ENCODE measurements around the gene PREX1.

PREX1 gene

GRCh38 chr20:48635361-48635760 is 192.4 kb downstream of the PREX1 start:
- no peaks in the 10 kb centered on the region for H3K27me3 ChIP-seq (ENCODE audit: insufficient read depth, insufficient read length)
- no peak for TF ChIP-seq YY1 (IDR thresholded peaks at IDR 0.05; ENCODE audit: insufficient read depth, insufficient read length)
- no peak for TF ChIP-seq SUZ12 (IDR thresholded peaks at IDR 0.05; ENCODE audit: extremely low read depth, insufficient read depth, insufficient read length)
- TF ChIP-seq ZNF274 (IDR thresholded peaks at IDR 0.05; ENCODE audit: low read depth, low read length): no peak
- no peak for DNase-seq (ENCODE audit: low read depth, low spot score)
- H3K36me3 ChIP-seq (ENCODE audit: insufficient read depth, insufficient read length, low read length): peaks cover 30% of the 10 kb centered on the region
- no peak overlapping the region for H3K4me3 ChIP-seq (ENCODE audit: insufficient read length, low read depth)
- H3K9me3 ChIP-seq (ENCODE audit: insufficient read depth, low read length): no peaks in the 10 kb centered on the region
- no peak overlapping the region for H3K9ac ChIP-seq (ENCODE audit: insufficient read length, low read depth)
- peaks cover 7% of the 10 kb centered on the region for H3K4me1 ChIP-seq (ENCODE audit: insufficient read depth, insufficient read length)

GRCh38 chr20:48634641-48635040 is 193.2 kb downstream of the PREX1 start:
- Histone ChIP-seq H3K9ac (ENCODE audit: insufficient read length, low read depth) (no peak overlapping the region), H3K36me3 (ENCODE audit: insufficient read depth, insufficient read length, low read length) (peaks cover 24% of the 10 kb centered on the region), H3K4me1 (ENCODE audit: insufficient read depth, insufficient read length) (peaks cover 8% of the 10 kb centered on the region), H3K9me3 (ENCODE audit: insufficient read depth, low read length) (no peaks in the 10 kb centered on the region), H3K4me3 (ENCODE audit: insufficient read length, low read depth) (no peak overlapping the region), H3K27me3 (ENCODE audit: insufficient read depth, insufficient read length) (no peaks in the 10 kb centered on the region)
- TF ChIP-seq SUZ12 (IDR thresholded peaks at IDR 0.05; ENCODE audit: extremely low read depth, insufficient read depth, insufficient read length): no peak
- no peak for TF ChIP-seq ZNF274 (IDR thresholded peaks at IDR 0.05; ENCODE audit: low read depth, low read length)
- TF ChIP-seq YY1 (IDR thresholded peaks at IDR 0.05; ENCODE audit: insufficient read depth, insufficient read length): no peak
- DNase-seq (ENCODE audit: low read depth, low spot score): no peak

- DNase-seq (ENCODE audit: low read depth, low spot score): no peak
- H3K4me3 ChIP-seq (ENCODE audit: insufficient read length, low read depth): no peak overlapping the region
- peaks cover 15% of the 10 kb centered on the region for H3K36me3 ChIP-seq (ENCODE audit: insufficient read depth, insufficient read length, low read length)
- no peaks in the 10 kb centered on the region for H3K27me3 ChIP-seq (ENCODE audit: insufficient read depth, insufficient read length)
- H3K9ac ChIP-seq (ENCODE audit: insufficient read length, low read depth): no peak overlapping the region
- H3K9me3 ChIP-seq (ENCODE audit: insufficient read depth, low read length): no peaks in the 10 kb centered on the region
- TF ChIP-seq YY1 (IDR thresholded peaks at IDR 0.05; ENCODE audit: insufficient read depth, insufficient read length) (no peak), SUZ12 (IDR thresholded peaks at IDR 0.05; ENCODE audit: extremely low read depth, insufficient read depth, insufficient read length) (no peak), ZNF274 (IDR thresholded peaks at IDR 0.05; ENCODE audit: low read depth, low read length) (no peak)
- H3K4me1 ChIP-seq (ENCODE audit: insufficient read depth, insufficient read length): peaks cover 8% of the 10 kb centered on the region
Observed at GRCh38 chr20:48633620-48634257, 194.1 kb downstream of the PREX1 start.

GRCh38 chr20:48632825-48633619 is 194.8 kb downstream of the PREX1 start:
- H3K4me3 ChIP-seq (ENCODE audit: insufficient read length, low read depth): no peak overlapping the region
- peaks cover 8% of the 10 kb centered on the region for H3K4me1 ChIP-seq (ENCODE audit: insufficient read depth, insufficient read length)
- peaks cover 8% of the 10 kb centered on the region for H3K36me3 ChIP-seq (ENCODE audit: insufficient read depth, insufficient read length, low read length)
- H3K9me3 ChIP-seq (ENCODE audit: insufficient read depth, low read length): no peaks in the 10 kb centered on the region
- no peak for DNase-seq (ENCODE audit: low read depth, low spot score)
- TF ChIP-seq ZNF274 (IDR thresholded peaks at IDR 0.05; ENCODE audit: low read depth, low read length): no peak
- TF ChIP-seq SUZ12 (IDR thresholded peaks at IDR 0.05; ENCODE audit: extremely low read depth, insufficient read depth, insufficient read length): no peak
- TF ChIP-seq YY1 (IDR thresholded peaks at IDR 0.05; ENCODE audit: insufficient read depth, insufficient read length): no peak
- H3K27me3 ChIP-seq (ENCODE audit: insufficient read depth, insufficient read length): no peaks in the 10 kb centered on the region
- no peak overlapping the region for H3K9ac ChIP-seq (ENCODE audit: insufficient read length, low read depth)

- no peak for DNase-seq (ENCODE audit: low read depth, low spot score)
- peaks cover 10% of the 10 kb centered on the region for H3K36me3 ChIP-seq (ENCODE audit: insufficient read depth, insufficient read length, low read length)
- H3K4me1 ChIP-seq (ENCODE audit: insufficient read depth, insufficient read length): peaks cover 8% of the 10 kb centered on the region
- no peaks in the 10 kb centered on the region for H3K27me3 ChIP-seq (ENCODE audit: insufficient read depth, insufficient read length)
- no peak overlapping the region for H3K4me3 ChIP-seq (ENCODE audit: insufficient read length, low read depth)
- no peaks in the 10 kb centered on the region for H3K9me3 ChIP-seq (ENCODE audit: insufficient read depth, low read length)
- TF ChIP-seq YY1 (IDR thresholded peaks at IDR 0.05; ENCODE audit: insufficient read depth, insufficient read length) (no peak), ZNF274 (IDR thresholded peaks at IDR 0.05; ENCODE audit: low read depth, low read length) (no peak)
- no peak overlapping the region for H3K9ac ChIP-seq (ENCODE audit: insufficient read length, low read depth)
Observed at GRCh38 chr20:48632017-48632824, 195.6 kb downstream of the PREX1 start.

- peaks cover 11% of the 10 kb centered on the region for H3K36me3 ChIP-seq (ENCODE audit: insufficient read depth, insufficient read length, low read length)
- H3K27me3 ChIP-seq (ENCODE audit: insufficient read depth, insufficient read length): no peaks in the 10 kb centered on the region
- TF ChIP-seq ZNF274 (IDR thresholded peaks at IDR 0.05; ENCODE audit: low read depth, low read length): no peak
- no peak for TF ChIP-seq SUZ12 (IDR thresholded peaks at IDR 0.05; ENCODE audit: extremely low read depth, insufficient read depth, insufficient read length)
- TF ChIP-seq YY1 (IDR thresholded peaks at IDR 0.05; ENCODE audit: insufficient read depth, insufficient read length): no peak
- no peaks in the 10 kb centered on the region for H3K9me3 ChIP-seq (ENCODE audit: insufficient read depth, low read length)
- no peak overlapping the region for H3K9ac ChIP-seq (ENCODE audit: insufficient read length, low read depth)
- no peak overlapping the region for H3K4me3 ChIP-seq (ENCODE audit: insufficient read length, low read depth)
- peaks cover 8% of the 10 kb centered on the region for H3K4me1 ChIP-seq (ENCODE audit: insufficient read depth, insufficient read length)
- no peak for DNase-seq (ENCODE audit: low read depth, low spot score)
Observed at GRCh38 chr20:48631114-48632016, 196.4 kb downstream of the PREX1 start.

All from NT2/D1 (cell line).